Smooth muscle cell (in vitro differentiated cells): ENCODE data around the gene DSN1. TPM values are rescaled to one million over a fixed set of nuclear protein-coding genes. Genes with fewer than 3 reads are reported as not detected.

Source experiments
- DNase-seq: peaks from one replicate; lab custom pipeline; 2025; ENCODE audit not compliant: unreplicated experiment; lab: John Stamatoyannopoulos, UW
- H2AFZ ChIP-seq: fragments of 200-600 bp; sonication (generic); 2 replicates; pipeline ENCODE4 v1.6.0; 2016; ENCODE audit warnings: antibody characterized with exemption, low read depth, mild to moderate bottlenecking
- H3F3A ChIP-seq: fragments of 200-600 bp; sonication (generic); 2 replicates; pipeline ENCODE4 v1.6.0; 2017; ENCODE audit warnings: antibody characterized with exemption, low read depth
- H3K27ac ChIP-seq: fragments of 200-600 bp; sonication (generic); 2 replicates; pipeline ENCODE4 v1.5.1; 2016; ENCODE audit warnings: low read depth, mild to moderate bottlenecking
- H3K27me3 ChIP-seq: fragments of 200-600 bp; sonication (generic); 2 replicates; pipeline ENCODE4 v1.6.1; 2016; ENCODE audit warnings: low read depth, mild to moderate bottlenecking
- H3K36me3 ChIP-seq: fragments of 200-600 bp; sonication (generic); 2 replicates; pipeline ENCODE4 v1.5.1; 2016; ENCODE audit warnings: low read depth
- H3K4me1 ChIP-seq: fragments of 200-600 bp; sonication (generic); 2 replicates; pipeline ENCODE4 v1.5.1; 2016; ENCODE audit warnings: low read depth
- H3K4me2 ChIP-seq: fragments of 200-600 bp; sonication (generic); 2 replicates; pipeline ENCODE4 v1.6.0; 2016; ENCODE audit warnings: mild to moderate bottlenecking
- H3K4me3 ChIP-seq: fragments of 200-600 bp; sonication (generic); 2 replicates; pipeline ENCODE4 v1.5.1; 2016; ENCODE audit warnings: mild to moderate bottlenecking
- H3K79me2 ChIP-seq: fragments of 200-600 bp; sonication (generic); 2 replicates; pipeline ENCODE4 v1.6.0; 2016; ENCODE audit warnings: low read depth, mild to moderate bottlenecking
- H3K9ac ChIP-seq: fragments of 200-600 bp; sonication (generic); 2 replicates; pipeline ENCODE4 v1.6.0; 2016; ENCODE audit warnings: low read depth
- H3K9me3 ChIP-seq: fragments of 200-600 bp; sonication (generic); replicated peaks from 2 replicates; pipeline ENCODE4 v1.5.1; 2016; ENCODE audit warnings: low read depth
- H4K20me1 ChIP-seq: fragments of 200-600 bp; sonication (generic); 2 replicates; pipeline ENCODE4 v1.6.0; 2016; ENCODE audit warnings: low read depth
- CTCF ChIP-seq: fragments of 200-600 bp; sonication (generic); IDR thresholded peaks from 2 replicates; pipeline ENCODE4 v1.5.1; 2017; ENCODE audit warnings: borderline replicate concordance, mild to moderate bottlenecking, antibody characterized with exemption; ENCODE audit not compliant: insufficient read depth, poor library complexity, severe bottlenecking
- WGBS: methylation state at CpG from one replicate; pipeline ENCODE4 v1.1.7; 2016; ENCODE audit warnings: low lambda C conversion rate; 5-methylcytosine and 5-hydroxymethylcytosine counted together
- polyA plus RNA-seq: library from polyadenylated mRNA; unstranded; fragments of >200 nt; fragmentation: Nextera tagmentation; extraction: Ambion mirVana; gene quantifications from 2 replicates; pipeline ENCODE4 v1.2.1, GENCODE V29; 2016
- total RNA-seq: library from RNA; depleted of rRNA; stranded (reverse); fragments of >200 nt; gene quantifications from 2 replicates; pipeline ENCODE4 v1.2.3, GENCODE V29; 2014

Gene DSN1
- total and polyA plus RNA-seq, 2 experiments from 2014 or later = 15.1 to 17.0 TPM

- Histone ChIP-seq H4K20me1 (peaks cover 11% of the 10 kb centered on the region), H3K4me3 (no peak overlapping the region), H3K36me3 (no peaks in the 10 kb centered on the region), H3F3A (no peaks in the 10 kb centered on the region), H3K4me1 (peaks cover 4% of the 10 kb centered on the region), H3K9ac (no peak overlapping the region), H3K79me2 (no peaks in the 10 kb centered on the region), H3K4me2 (no peak overlapping the region), H2AFZ (no peak overlapping the region), H3K27me3 (no peaks in the 10 kb centered on the region), H3K27ac (no peak overlapping the region), H3K9me3 (no peaks in the 10 kb centered on the region)
- WGBS = 96% methylated on average over 36 of the region's 36 CpGs
- DNase-seq = no peak
- TF ChIP-seq CTCF = no peak
Measured at GRCh38 chr20:36793294-36794115, 19.9 kb upstream of the DSN1 start.

GRCh38 chr20:36792422-36792821 is 18.9 kb upstream of the DSN1 start:
- no peak for DNase-seq
- no peak overlapping the region for H3K4me3 ChIP-seq
- H3K36me3 ChIP-seq = no peaks in the 10 kb centered on the region
- peak; percentile 18 for TF ChIP-seq CTCF
- 70% methylated on average over 3 of the region's 3 CpGs for WGBS
- no peak overlapping the region for H2AFZ ChIP-seq
- peaks cover 4% of the 10 kb centered on the region for H3K4me1 ChIP-seq
- H3K9me3 ChIP-seq = no peaks in the 10 kb centered on the region
- H3K4me2 ChIP-seq = no peak overlapping the region
- no peaks in the 10 kb centered on the region for H3F3A ChIP-seq
- no peak overlapping the region for H3K9ac ChIP-seq
- no peaks in the 10 kb centered on the region for H3K79me2 ChIP-seq
- H4K20me1 ChIP-seq = peaks cover 12% of the 10 kb centered on the region
- H3K27me3 ChIP-seq = no peaks in the 10 kb centered on the region
- no peak overlapping the region for H3K27ac ChIP-seq

GRCh38 chr20:36791862-36792261 is 18.3 kb upstream of the DSN1 start:
- 94% methylated on average over 5 of the region's 5 CpGs for WGBS
- no peaks in the 10 kb centered on the region for H3K79me2 ChIP-seq
- DNase-seq = no peak
- H2AFZ ChIP-seq = no peak overlapping the region
- H3K36me3 ChIP-seq = no peaks in the 10 kb centered on the region
- H3K4me3 ChIP-seq = no peak overlapping the region
- TF ChIP-seq CTCF = no peak
- no peak overlapping the region for H3K4me2 ChIP-seq
- H3K27ac ChIP-seq = no peak overlapping the region
- peaks cover 17% of the 10 kb centered on the region for H4K20me1 ChIP-seq
- H3K9me3 ChIP-seq = no peaks in the 10 kb centered on the region
- no peak overlapping the region for H3K9ac ChIP-seq
- no peaks in the 10 kb centered on the region for H3K27me3 ChIP-seq
- peaks cover 4% of the 10 kb centered on the region for H3K4me1 ChIP-seq
- H3F3A ChIP-seq = no peaks in the 10 kb centered on the region

- Histone ChIP-seq H2AFZ (no peak overlapping the region), H3K27ac (no peak overlapping the region), H3K4me1 (no peaks in the 10 kb centered on the region), H3K79me2 (no peaks in the 10 kb centered on the region), H3K4me3 (no peak overlapping the region), H3K27me3 (no peaks in the 10 kb centered on the region), H4K20me1 (peaks cover 30% of the 10 kb centered on the region), H3K9ac (no peak overlapping the region), H3F3A (no peaks in the 10 kb centered on the region), H3K4me2 (no peak overlapping the region), H3K36me3 (no peaks in the 10 kb centered on the region), H3K9me3 (no peaks in the 10 kb centered on the region)
- no peak for DNase-seq
- TF ChIP-seq CTCF = no peak
- WGBS = 95% methylated on average over 5 of the region's 5 CpGs
Measured at GRCh38 chr20:36786663-36787062, 13.1 kb upstream of the DSN1 start.
